Lower lobe of right lung (tissue), 2 donors: ENCODE measurements around the gene GPC1. TPM values are rescaled to one million over a fixed set of nuclear protein-coding genes. Genes with fewer than 3 reads are reported as not detected.
"Not testable (repeated sequence)": the region's sequence is repeated elsewhere in the genome, so short reads cannot be mapped to it uniquely, and the experiment has no call there.

Experiments
- ATAC-seq, 2 donors: fragments of 200-7000 bp; cut with Tn5 transposase; one replicate each; pipeline ENCODE4 v1.9.1; 2020 to 2022; ENCODE audit warnings: mild to moderate bottlenecking in 2 of 2, moderate library complexity in 2 of 2
- DNase-seq: peaks from one replicate; pipeline ENCODE4 v3.0.0-alpha.2; 2020
- H3K27ac ChIP-seq: fragments of 200-600 bp; one replicate; pipeline ENCODE4 v1.8.0; 2022
- H3K27me3 ChIP-seq: fragments of 200-600 bp; one replicate; pipeline ENCODE4 v1.8.0; 2022; ENCODE audit warnings: low read depth
- H3K36me3 ChIP-seq: fragments of 200-600 bp; one replicate; pipeline ENCODE4 v1.8.0; 2022; ENCODE audit warnings: mild to moderate bottlenecking
- H3K4me1 ChIP-seq: fragments of 200-600 bp; one replicate; pipeline ENCODE4 v1.8.0; 2022
- H3K4me3 ChIP-seq: fragments of 200-600 bp; one replicate; pipeline ENCODE4 v1.8.0; 2022; ENCODE audit warnings: mild to moderate bottlenecking
- H3K9me3 ChIP-seq: fragments of 200-600 bp; one replicate; pipeline ENCODE4 v1.8.0; 2022
- intact Hi-C: fragments of 100-400 bp; cut with DNase I; formaldehyde crosslinking; loops from one replicate; pipeline ENCODE4 v1.11.0; 2022
- long read RNA-seq: library from polyadenylated mRNA; unstranded; transcript quantifications from one replicate; pipeline ENCODE4 v2.0.0, GENCODE V29; 2021
- total RNA-seq: library from RNA; stranded (reverse); fragmentation: NEBNext Ultra II Directional; extraction: Animal tissue kit (Norgen Biotek cat#: 25700); gene quantifications from one replicate; pipeline ENCODE4 v1.2.1, GENCODE V29; 2021
- TF ChIP-seq, protein P1 (sequence below): fragments of 200-600 bp; IDR thresholded peaks from one replicate; pipeline ENCODE4 v1.8.0; 2022; ENCODE audit warnings: antibody characterized with exemption, mild to moderate bottlenecking
- donor health status: DM: no; HTN: yes; CAD: no; lungs with severe emphysema.

The GPC1 gene
- 14.7 TPM for total RNA-seq
- long read RNA-seq, transcript GPC1-201 (9 exons, 3,713 nt), result major isoform, 19 of 39 reads
- long read RNA-seq, partial matches to known transcripts, result 9 of 39 reads
- long read RNA-seq, other reads (novel, unspliced or antisense), result 10 of 39 reads

- ATAC-seq (peak; percentile 83 to 84), DNase-seq (peak; percentile 80)
- H3K27me3 ChIP-seq, result peaks cover 37% of the 10 kb centered on the region
- H3K9me3 ChIP-seq, result no peaks in the 10 kb centered on the region
- TF ChIP-seq, protein P1, sequence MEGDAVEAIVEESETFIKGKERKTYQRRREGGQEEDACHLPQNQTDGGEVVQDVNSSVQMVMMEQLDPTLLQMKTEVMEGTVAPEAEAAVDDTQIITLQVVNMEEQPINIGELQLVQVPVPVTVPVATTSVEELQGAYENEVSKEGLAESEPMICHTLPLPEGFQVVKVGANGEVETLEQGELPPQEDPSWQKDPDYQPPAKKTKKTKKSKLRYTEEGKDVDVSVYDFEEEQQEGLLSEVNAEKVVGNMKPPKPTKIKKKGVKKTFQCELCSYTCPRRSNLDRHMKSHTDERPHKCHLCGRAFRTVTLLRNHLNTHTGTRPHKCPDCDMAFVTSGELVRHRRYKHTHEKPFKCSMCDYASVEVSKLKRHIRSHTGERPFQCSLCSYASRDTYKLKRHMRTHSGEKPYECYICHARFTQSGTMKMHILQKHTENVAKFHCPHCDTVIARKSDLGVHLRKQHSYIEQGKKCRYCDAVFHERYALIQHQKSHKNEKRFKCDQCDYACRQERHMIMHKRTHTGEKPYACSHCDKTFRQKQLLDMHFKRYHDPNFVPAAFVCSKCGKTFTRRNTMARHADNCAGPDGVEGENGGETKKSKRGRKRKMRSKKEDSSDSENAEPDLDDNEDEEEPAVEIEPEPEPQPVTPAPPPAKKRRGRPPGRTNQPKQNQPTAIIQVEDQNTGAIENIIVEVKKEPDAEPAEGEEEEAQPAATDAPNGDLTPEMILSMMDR, result no peak
- no peaks in the 10 kb centered on the region for H3K36me3 ChIP-seq
- intact Hi-C loops, result no loop called here
- H3K4me3 ChIP-seq, result peak within 1 kb of the TSS; percentile 68
- H3K27ac ChIP-seq, result peak within 1 kb of the TSS; percentile 78
- peaks cover 29% of the 10 kb centered on the region for H3K4me1 ChIP-seq
Measured at GRCh38 chr2:240435457-240435947, at the start of gene GPC1. Gene GPC1 (plus strand): TSS chr2:240435663. CDS start chr2:240435919, 256 bp downstream.

DNA sequence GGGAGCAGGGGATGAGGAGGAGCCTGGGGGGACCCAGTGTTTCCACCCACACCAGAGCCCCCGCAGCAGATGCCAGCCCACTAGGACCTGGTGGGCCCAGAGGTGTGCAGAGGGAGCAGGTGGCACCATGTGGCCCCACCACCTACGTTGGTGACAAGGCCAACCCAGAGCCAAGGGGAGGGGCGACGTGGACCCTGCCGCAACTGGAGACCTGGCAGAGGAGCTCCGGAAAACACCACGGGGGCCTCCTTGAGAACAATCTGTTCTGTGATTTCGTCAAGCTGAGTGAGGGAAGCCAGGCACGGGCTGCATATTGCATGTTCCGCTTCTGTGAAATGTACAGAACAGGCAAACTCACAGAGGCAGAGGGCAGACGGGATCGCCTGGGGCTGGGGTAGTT lies 49.1 kb upstream of the GPC1 start:
- Histone ChIP-seq H3K4me1 (peaks cover 4% of the 10 kb centered on the region), H3K4me3 (no peak overlapping the region), H3K27ac (no peak overlapping the region), H3K36me3 (no peaks in the 10 kb centered on the region), H3K27me3 (peaks cover 3% of the 10 kb centered on the region), H3K9me3 (no peaks in the 10 kb centered on the region)
- TF ChIP-seq, protein P1, result no peak
- DNase-seq, result peak; percentile 31
- no peak for ATAC-seq
- intact Hi-C loops, result no loop called here

GRCh38 chr2:240386743-240387142 lies 48.7 kb upstream of the GPC1 start:
- H3K4me3 ChIP-seq, result not testable (repeated sequence)

GRCh38 chr2:240387325-240387668 lies 48.2 kb upstream of the GPC1 start:
- peaks cover 4% of the 10 kb centered on the region for H3K4me1 ChIP-seq
- peaks cover 3% of the 10 kb centered on the region for H3K27me3 ChIP-seq
- no peak overlapping the region for H3K27ac ChIP-seq
- no peak for DNase-seq
- TF ChIP-seq, protein P1, result no peak
- H3K4me3 ChIP-seq, result no peak overlapping the region
- intact Hi-C loops, result no loop called here
- H3K9me3 ChIP-seq, result no peaks in the 10 kb centered on the region
- no peaks in the 10 kb centered on the region for H3K36me3 ChIP-seq
- ATAC-seq, result no peak

More at GRCh38 chr2:240386743-240387142, 48.7 kb upstream of the GPC1 start:
- ATAC-seq, H3K36me3 ChIP-seq, H3K9me3 ChIP-seq, intact Hi-C loops, H3K4me1 ChIP-seq, H3K27me3 ChIP-seq, H3K27ac ChIP-seq, DNase-seq: not testable (repeated sequence)

DNA sequence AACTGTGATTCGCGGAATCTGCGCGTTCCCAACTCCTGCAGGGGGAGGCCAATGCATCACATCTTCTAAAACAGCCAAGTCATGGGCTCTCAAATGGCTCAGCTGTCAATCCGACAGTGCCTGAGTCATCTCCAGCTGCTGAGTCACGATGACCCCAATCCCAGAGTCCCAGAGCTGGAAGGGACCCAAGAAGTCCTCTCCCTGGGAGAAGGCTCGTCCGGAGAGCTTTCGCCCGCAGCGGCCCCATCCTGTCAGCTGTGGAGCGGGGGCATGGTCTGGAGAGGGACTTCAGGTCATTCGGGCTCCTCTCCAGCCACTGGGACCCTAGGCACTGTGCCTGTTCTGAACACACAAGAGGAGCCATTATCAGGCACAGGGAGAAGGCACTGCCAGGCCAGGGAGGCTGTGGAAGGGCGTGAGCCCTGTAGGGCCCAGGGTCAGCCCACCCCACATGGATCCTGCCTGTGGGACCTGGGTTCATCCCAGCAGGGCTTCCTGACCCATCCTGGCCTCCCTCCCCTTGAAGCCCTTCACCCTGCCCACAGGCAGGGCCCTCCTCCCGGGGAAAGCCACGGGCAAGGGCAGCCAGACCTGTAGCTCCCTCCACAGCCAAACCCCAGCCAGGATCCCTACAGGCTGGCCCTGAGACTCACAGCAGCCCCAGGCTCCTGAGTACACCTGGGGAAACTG lies 47.6 kb upstream of the GPC1 start:
- ATAC-seq (no peak), DNase-seq (peak; percentile 40)
- Histone ChIP-seq H3K4me1 (peaks cover 4% of the 10 kb centered on the region), H3K4me3 (no peak overlapping the region), H3K36me3 (no peaks in the 10 kb centered on the region), H3K27me3 (peaks cover 3% of the 10 kb centered on the region), H3K9me3 (no peaks in the 10 kb centered on the region), H3K27ac (no peak overlapping the region)
- intact Hi-C loops, result no loop called here
- TF ChIP-seq, protein P1, result no peak
